Adrenal gland (tissue), 5 donors: ENCODE measurements around the gene NMNAT1.

Experiments used
- CTCF ChIP-seq, 6 experiments: fragments of 450-650 bp in 4 of 6; fragments of 200-600 bp in 2 of 6; sonication (generic) in 1 of 6; IDR thresholded peaks; 1 replicate in 5 of 6; 2 replicates in 1 of 6; pipeline versions ENCODE4 v1.5.1 to v1.8.0; 2016 to 2021; ENCODE audit warnings: antibody characterized with exemption in 6 of 6, mild to moderate bottlenecking in 2 of 6, moderate library complexity in 1 of 6
- POLR2A ChIP-seq, 2 donors: fragments of 450-650 bp; IDR thresholded peaks; one replicate each; pipeline ENCODE4 v1.6.1; 2017; ENCODE audit warnings: antibody characterized with exemption in 2 of 2, mild to moderate bottlenecking in 2 of 2, moderate library complexity in 1 of 2
- donor health status: DM: no; HTN: no; CAD: no.

- TF ChIP-seq CTCF (IDR thresholded peaks at IDR 0.05) = no peak
- no peak for TF ChIP-seq POLR2A (IDR thresholded peaks at IDR 0.05)
Measured at GRCh38 chr1:10022656-10023055, 79.4 kb downstream of the NMNAT1 start.
